HEK293 (cell line): Measurements from ENCODE around the gene OR1D5.

Experiments
- CTCF ChIA-PET: fragments of 350-600 bp; formaldehyde crosslinking; extraction: SDS; loops from one replicate; lab custom pipeline; 2021; ENCODE audit warnings: antibody characterized with exemption; lab: Yijun Ruan, JAX
- POLR2A ChIA-PET: fragments of 300-600 bp; formaldehyde crosslinking; extraction: SDS; loops from one replicate; lab custom pipeline; 2020; ENCODE audit warnings: antibody characterized with exemption, inconsistent platforms; lab: Yijun Ruan, JAX
- H3K27ac ChIP-seq: fragments of 200-500 bp; sonication (Bioruptor generic); 2 replicates; pipeline ENCODE4 v1.5.1; 2014; ENCODE audit warnings: low read depth, low read length, control low read depth, inconsistent platforms; ENCODE audit errors: extremely low read depth
- H3K36me3 ChIP-seq, 2 experiments: fragments of 200-500 bp in 1 of 2; sonication (Bioruptor generic) in 1 of 2; 1 replicate in 1 of 2; 2 replicates in 1 of 2; pipeline ENCODE4 v1.5.1; 2014 to 2017; ENCODE audit warnings: inconsistent platforms in 2 of 2, low read length in 2 of 2; ENCODE audit not compliant: control insufficient read depth in 2 of 2, insufficient read depth in 1 of 2
- H3K4me1 ChIP-seq: fragments of 200-500 bp; sonication (Bioruptor generic); 2 replicates; pipeline ENCODE4 v1.5.1; 2014; ENCODE audit warnings: mild to moderate bottlenecking, low read length, inconsistent platforms; ENCODE audit not compliant: control insufficient read depth, insufficient read depth
- H3K4me3 ChIP-seq: 2 replicates; pipeline ENCODE4 v1.5.1; 2011; ENCODE audit warnings: low read depth, mild to moderate bottlenecking, control low read depth, low read length, moderate library complexity
- H3K9me3 ChIP-seq: fragments of 200-500 bp; sonication (Bioruptor generic); 2 replicates; pipeline ENCODE4 v1.5.1; 2014; ENCODE audit warnings: low read depth, low read length, inconsistent platforms; ENCODE audit not compliant: control insufficient read depth, insufficient read depth
- GFI1B ChIP-seq: fragments of 450-650 bp; formaldehyde crosslinking; IDR thresholded peaks from 2 replicates; pipeline ENCODE4 v1.5.1; 2016; ENCODE audit warnings: missing biosample characterization, missing genetic modification characterization
- GLI2 ChIP-seq: fragments of 450-650 bp; formaldehyde crosslinking; IDR thresholded peaks from 2 replicates; pipeline ENCODE4; 2017; ENCODE audit warnings: missing biosample characterization, missing genetic modification characterization, low read depth, borderline replicate concordance
- GLIS1 ChIP-seq: fragments of 450-650 bp; formaldehyde crosslinking; IDR thresholded peaks from 2 replicates; pipeline ENCODE4 v1.5.1; 2016; ENCODE audit warnings: missing biosample characterization, missing genetic modification characterization
- KLF8 ChIP-seq: fragments of 450-650 bp; formaldehyde crosslinking; IDR thresholded peaks from 2 replicates; pipeline ENCODE4 v1.5.1; 2016; ENCODE audit warnings: missing biosample characterization, missing genetic modification characterization
- KLF9 ChIP-seq: fragments of 450-650 bp; formaldehyde crosslinking; IDR thresholded peaks from 2 replicates; pipeline ENCODE4 v1.5.1; 2016; ENCODE audit warnings: missing biosample characterization, missing genetic modification characterization, low read depth
- SP2 ChIP-seq: fragments of 450-650 bp; formaldehyde crosslinking; IDR thresholded peaks from 2 replicates; pipeline ENCODE4 v1.5.1; 2016; ENCODE audit warnings: missing biosample characterization, missing genetic modification characterization
- ZNF155 ChIP-seq: fragments of 450-650 bp; formaldehyde crosslinking; IDR thresholded peaks from 2 replicates; pipeline ENCODE4 v1.5.1; 2016; ENCODE audit warnings: missing biosample characterization, missing genetic modification characterization
- ZNF174 ChIP-seq: fragments of 450-650 bp; formaldehyde crosslinking; IDR thresholded peaks from 2 replicates; pipeline ENCODE4 v1.5.0; 2017; ENCODE audit warnings: missing biosample characterization, mild to moderate bottlenecking, missing genetic modification characterization
- ZNF335 ChIP-seq: fragments of 450-650 bp; formaldehyde crosslinking; conservative IDR thresholded peaks from 2 replicates; pipeline ENCODE4 v1.5.1; 2016; ENCODE audit warnings: missing biosample characterization, missing genetic modification characterization
- ZNF530 ChIP-seq: fragments of 450-650 bp; formaldehyde crosslinking; IDR thresholded peaks from 2 replicates; pipeline ENCODE4 v1.5.1; 2016; ENCODE audit warnings: low read depth, missing biosample characterization, missing genetic modification characterization
- ZNF544 ChIP-seq: fragments of 450-650 bp; formaldehyde crosslinking; IDR thresholded peaks from 2 replicates; pipeline ENCODE4 v1.5.0; 2017; ENCODE audit warnings: missing biosample characterization, missing genetic modification characterization
- ZNF76 ChIP-seq: fragments of 450-650 bp; formaldehyde crosslinking; IDR thresholded peaks from 2 replicates; pipeline ENCODE4; 2016; ENCODE audit warnings: low read depth, missing biosample characterization, missing genetic modification characterization, borderline replicate concordance
- ZNF785 ChIP-seq: fragments of 450-650 bp; formaldehyde crosslinking; IDR thresholded peaks from 2 replicates; pipeline ENCODE4 v1.5.1; 2016; ENCODE audit warnings: missing biosample characterization, missing genetic modification characterization
- ZNF791 ChIP-seq: fragments of 450-650 bp; formaldehyde crosslinking; IDR thresholded peaks from 2 replicates; pipeline ENCODE4 v1.5.1; 2016; ENCODE audit warnings: missing biosample characterization, missing genetic modification characterization
- ZNF830 ChIP-seq: fragments of 450-650 bp; IDR thresholded peaks from 2 replicates; pipeline ENCODE4 v1.5.0; 2018; ENCODE audit warnings: missing biosample characterization, missing genetic modification characterization, low read depth, mild to moderate bottlenecking, moderate library complexity
- ZNF837 ChIP-seq: fragments of 450-650 bp; formaldehyde crosslinking; IDR thresholded peaks from 2 replicates; pipeline ENCODE4 v1.5.1; 2016; ENCODE audit warnings: missing biosample characterization, missing genetic modification characterization
- TF ChIP-seq, protein P1 (sequence below): fragments of 450-650 bp; IDR thresholded peaks from 2 replicates; pipeline ENCODE4 v1.5.1; 2018; ENCODE audit warnings: missing biosample characterization, missing genetic modification characterization
- TF ChIP-seq, protein P2 (sequence below): fragments of 450-650 bp; formaldehyde crosslinking; IDR thresholded peaks from 2 replicates; pipeline ENCODE4 v1.5.1; 2017; ENCODE audit warnings: missing biosample characterization, missing genetic modification characterization
- TF ChIP-seq, protein P3 (sequence below): fragments of 450-650 bp; formaldehyde crosslinking; IDR thresholded peaks from 2 replicates; pipeline ENCODE4 v1.5.1; 2016; ENCODE audit warnings: missing biosample characterization, missing genetic modification characterization

Gene OR1D5

DNA sequence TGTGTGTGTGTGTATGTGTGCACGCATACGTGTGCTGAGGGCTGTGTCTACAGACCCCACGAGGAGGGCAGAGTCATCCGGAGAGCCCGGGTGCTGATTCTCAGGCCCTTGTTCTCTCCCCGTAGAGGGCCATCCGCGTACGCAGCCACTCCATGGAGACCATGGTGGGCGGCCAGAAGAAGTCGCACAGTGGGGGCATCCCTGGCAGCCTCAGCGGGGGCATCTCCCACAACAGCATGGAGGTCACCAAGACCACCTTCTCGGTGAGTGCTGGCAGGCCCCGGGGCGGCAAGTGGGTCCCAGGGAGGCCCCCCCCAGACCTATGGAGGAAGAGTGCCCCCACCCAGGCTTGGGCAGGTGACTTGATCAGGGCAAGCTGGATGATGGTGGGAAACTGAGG lies 45.5 kb downstream of the OR1D5 start:
- Histone ChIP-seq H3K27ac (no peak overlapping the region), H3K36me3 (peaks cover 14 to 40% of the 10 kb centered on the region in 2 experiments), H3K4me3 (no peak overlapping the region), H3K9me3 (no peaks in the 10 kb centered on the region; the same call in 1 of the 2 replicates), H3K4me1 (no peaks in the 10 kb centered on the region)
- TF ChIP-seq GFI1B (tag by site-specific recombination) (no peak), SP2 (tag by site-specific recombination) (no peak), ZNF837 (tag by site-specific recombination) (no peak), ZNF791 (tag by site-specific recombination) (no peak), KLF9 (tag by site-specific recombination) (no peak), KLF8 (no peak), ZNF830 (tag by site-specific recombination) (no peak), GLI2 (tag by site-specific recombination) (no peak), ZNF544 (tag by site-specific recombination) (no peak)
- TF ChIP-seq, protein P1, sequence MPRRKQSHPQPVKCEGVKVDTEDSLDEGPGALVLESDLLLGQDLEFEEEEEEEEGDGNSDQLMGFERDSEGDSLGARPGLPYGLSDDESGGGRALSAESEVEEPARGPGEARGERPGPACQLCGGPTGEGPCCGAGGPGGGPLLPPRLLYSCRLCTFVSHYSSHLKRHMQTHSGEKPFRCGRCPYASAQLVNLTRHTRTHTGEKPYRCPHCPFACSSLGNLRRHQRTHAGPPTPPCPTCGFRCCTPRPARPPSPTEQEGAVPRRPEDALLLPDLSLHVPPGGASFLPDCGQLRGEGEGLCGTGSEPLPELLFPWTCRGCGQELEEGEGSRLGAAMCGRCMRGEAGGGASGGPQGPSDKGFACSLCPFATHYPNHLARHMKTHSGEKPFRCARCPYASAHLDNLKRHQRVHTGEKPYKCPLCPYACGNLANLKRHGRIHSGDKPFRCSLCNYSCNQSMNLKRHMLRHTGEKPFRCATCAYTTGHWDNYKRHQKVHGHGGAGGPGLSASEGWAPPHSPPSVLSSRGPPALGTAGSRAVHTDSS (tag by site-specific recombination), result no peak
- TF ChIP-seq, protein P2, sequence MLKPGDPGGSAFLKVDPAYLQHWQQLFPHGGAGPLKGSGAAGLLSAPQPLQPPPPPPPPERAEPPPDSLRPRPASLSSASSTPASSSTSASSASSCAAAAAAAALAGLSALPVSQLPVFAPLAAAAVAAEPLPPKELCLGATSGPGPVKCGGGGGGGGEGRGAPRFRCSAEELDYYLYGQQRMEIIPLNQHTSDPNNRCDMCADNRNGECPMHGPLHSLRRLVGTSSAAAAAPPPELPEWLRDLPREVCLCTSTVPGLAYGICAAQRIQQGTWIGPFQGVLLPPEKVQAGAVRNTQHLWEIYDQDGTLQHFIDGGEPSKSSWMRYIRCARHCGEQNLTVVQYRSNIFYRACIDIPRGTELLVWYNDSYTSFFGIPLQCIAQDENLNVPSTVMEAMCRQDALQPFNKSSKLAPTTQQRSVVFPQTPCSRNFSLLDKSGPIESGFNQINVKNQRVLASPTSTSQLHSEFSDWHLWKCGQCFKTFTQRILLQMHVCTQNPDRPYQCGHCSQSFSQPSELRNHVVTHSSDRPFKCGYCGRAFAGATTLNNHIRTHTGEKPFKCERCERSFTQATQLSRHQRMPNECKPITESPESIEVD (tag by site-specific recombination), result no peak
- POLR2A ChIA-PET, result no interaction called here
- CTCF ChIA-PET, result no interaction called here

DNA sequence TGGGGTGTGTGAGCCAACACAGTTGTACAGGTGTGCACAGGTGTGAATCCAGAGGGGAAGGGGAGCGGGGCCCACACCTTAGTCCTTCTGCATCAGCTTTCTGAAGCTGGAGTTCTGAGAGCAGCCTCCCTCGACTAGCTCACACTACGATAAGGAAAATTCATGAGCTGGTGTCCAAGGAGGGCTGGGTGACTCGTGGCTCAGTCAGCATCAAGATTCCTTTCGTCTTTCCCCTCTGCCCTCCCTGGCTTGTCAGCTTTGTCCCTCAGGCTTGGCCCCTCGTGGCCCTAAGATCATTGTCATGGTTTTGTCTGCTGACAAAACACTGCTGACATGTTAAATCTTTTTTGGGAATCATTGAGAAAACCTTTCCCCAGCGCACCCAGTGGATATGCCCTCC lies 47.5 kb downstream of the OR1D5 start:
- CTCF ChIA-PET, result interaction anchor here (0.6 to 6.7 kb wide), 3 partner anchors 151 to 189 kb away, joined by 3 to 91 read pairs (median 3); no protein-coding TSS in a partner anchor
- POLR2A ChIA-PET, result no interaction called here
- no peak for TF ChIP-seq ZNF76
- no peak for TF ChIP-seq ZNF174 (tag by site-specific recombination)
- no peak for TF ChIP-seq GLIS1 (tag by site-specific recombination)
- TF ChIP-seq ZNF335, result no peak
- TF ChIP-seq, protein P3, sequence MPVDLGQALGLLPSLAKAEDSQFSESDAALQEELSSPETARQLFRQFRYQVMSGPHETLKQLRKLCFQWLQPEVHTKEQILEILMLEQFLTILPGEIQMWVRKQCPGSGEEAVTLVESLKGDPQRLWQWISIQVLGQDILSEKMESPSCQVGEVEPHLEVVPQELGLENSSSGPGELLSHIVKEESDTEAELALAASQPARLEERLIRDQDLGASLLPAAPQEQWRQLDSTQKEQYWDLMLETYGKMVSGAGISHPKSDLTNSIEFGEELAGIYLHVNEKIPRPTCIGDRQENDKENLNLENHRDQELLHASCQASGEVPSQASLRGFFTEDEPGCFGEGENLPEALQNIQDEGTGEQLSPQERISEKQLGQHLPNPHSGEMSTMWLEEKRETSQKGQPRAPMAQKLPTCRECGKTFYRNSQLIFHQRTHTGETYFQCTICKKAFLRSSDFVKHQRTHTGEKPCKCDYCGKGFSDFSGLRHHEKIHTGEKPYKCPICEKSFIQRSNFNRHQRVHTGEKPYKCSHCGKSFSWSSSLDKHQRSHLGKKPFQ, result no peak
- no peak for TF ChIP-seq ZNF530
- no peak for TF ChIP-seq ZNF155
- TF ChIP-seq ZNF785 (tag by site-specific recombination), result no peak
- TF ChIP-seq, all 188 proteins: peak for 0
- Histone ChIP-seq H3K4me1 (no peaks in the 10 kb centered on the region), H3K9me3 (no peaks in the 10 kb centered on the region), H3K36me3 (peaks cover 2 to 30% of the 10 kb centered on the region in 2 experiments; a peak in 1 of 3 replicates), H3K27ac (no peak overlapping the region), H3K4me3 (no peak overlapping the region)
